Measurements from ENCODE around the gene FEV.
A peak's percentile ranks its signal among the peaks of the same experiment; 100 is the strongest.

The FEV gene

GRCh38 chr2:219017201-219017931, 32.4 kb upstream of the FEV start:
- no peak for DNase-seq (ENCODE audit: low spot score)

- no peak for DNase-seq (ENCODE audit: low spot score)
Observed at GRCh38 chr2:219016721-219017120, 31.7 kb upstream of the FEV start.

GRCh38 chr2:219010873-219011272, 25.9 kb upstream of the FEV start:
- no peak for DNase-seq (ENCODE audit: low spot score)

GRCh38 chr2:219010162-219010756, 25.3 kb upstream of the FEV start:
- DNase-seq (ENCODE audit: low spot score) = peak; percentile 41

- DNase-seq (ENCODE audit: low spot score) = no peak
Observed at GRCh38 chr2:219009294-219009693, 24.3 kb upstream of the FEV start.

- DNase-seq (ENCODE audit: low spot score) = no peak
Observed at GRCh38 chr2:219003979-219004378, 19.0 kb upstream of the FEV start.

- DNase-seq (ENCODE audit: low spot score) = no peak
Observed at GRCh38 chr2:219003267-219003634, 18.3 kb upstream of the FEV start.

GRCh38 chr2:219002395-219003266, 17.6 kb upstream of the FEV start:
- DNase-seq (ENCODE audit: low spot score) = peak; percentile 30

GRCh38 chr2:219001577-219002394, 16.8 kb upstream of the FEV start:
- DNase-seq (ENCODE audit: low spot score) = peak; percentile 88

GRCh38 chr2:219001100-219001576, 16.2 kb upstream of the FEV start:
- no peak for DNase-seq (ENCODE audit: low spot score)

GRCh38 chr2:219000569-219000960, 15.6 kb upstream of the FEV start:
- DNase-seq (ENCODE audit: low spot score) = no peak

- DNase-seq (ENCODE audit: low spot score) = no peak
Observed at GRCh38 chr2:218999881-219000568, 15.0 kb upstream of the FEV start.

- no peak for DNase-seq (ENCODE audit: low spot score)
Observed at GRCh38 chr2:218999021-218999880, 14.3 kb upstream of the FEV start.

GRCh38 chr2:218998414-218999002, 13.5 kb upstream of the FEV start:
- DNase-seq (ENCODE audit: low spot score) = no peak

- DNase-seq (ENCODE audit: low spot score) = no peak
Observed at GRCh38 chr2:218997731-218998130, 12.7 kb upstream of the FEV start.

- no peak for DNase-seq (ENCODE audit: low spot score)
Observed at GRCh38 chr2:218996937-218997336, 12.0 kb upstream of the FEV start.

- peak; percentile 91 for DNase-seq (ENCODE audit: low spot score)
Observed at GRCh38 chr2:218995972-218996711, 11.2 kb upstream of the FEV start.

GRCh38 chr2:218995561-218995960, 10.6 kb upstream of the FEV start:
- no peak for DNase-seq (ENCODE audit: low spot score)

Measured in LoVo (cell line).